NT2/D1 (cell line): ENCODE results near the gene MBTPS1.

Source experiments
- SUZ12 ChIP-seq: IDR thresholded peaks from 2 replicates; pipeline ENCODE4 v1.6.1; 2011; ENCODE audit not compliant: insufficient read length, insufficient read depth; ENCODE audit errors: extremely low read depth
- YY1 ChIP-seq: IDR thresholded peaks from 2 replicates; pipeline ENCODE4 v1.6.1; 2011; ENCODE audit not compliant: insufficient read length, insufficient read depth
- ZNF274 ChIP-seq: IDR thresholded peaks from 2 replicates; pipeline ENCODE4 v1.6.1; 2011; ENCODE audit warnings: mild to moderate bottlenecking, low read depth, low read length

DNA sequence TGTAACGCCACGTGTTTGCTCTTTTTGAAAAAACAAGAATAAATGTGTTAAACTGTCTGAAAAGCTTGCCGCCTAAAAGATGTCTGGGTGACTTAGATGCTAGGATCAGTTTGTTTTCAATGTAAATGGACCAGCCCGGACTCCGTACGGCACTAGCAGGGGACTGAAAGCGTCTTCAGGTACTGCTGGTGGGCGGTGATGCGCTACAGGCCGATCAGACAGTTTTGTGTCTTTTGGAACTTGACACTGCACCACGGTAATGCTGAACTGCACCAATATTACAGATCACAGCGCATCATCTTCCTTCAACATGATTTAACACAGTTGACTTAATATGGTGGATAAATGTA lies 727 bp upstream of the MBTPS1 start:
- TF ChIP-seq YY1 (no peak), SUZ12 (no peak), ZNF274 (no peak)
